Inferior parietal cortex (tissue), 1 donor: Measurements from ENCODE around the gene MIX23.
"Not testable (repeated sequence)": the region's sequence is repeated elsewhere in the genome, so short reads cannot be mapped to it uniquely, and the experiment has no call there.

ENCODE experiments used
- DNase-seq: peaks from one replicate; pipeline ENCODE4 v3.0.0-alpha.2; 2016; ENCODE audit errors: extremely low spot score

Gene MIX23

DNA sequence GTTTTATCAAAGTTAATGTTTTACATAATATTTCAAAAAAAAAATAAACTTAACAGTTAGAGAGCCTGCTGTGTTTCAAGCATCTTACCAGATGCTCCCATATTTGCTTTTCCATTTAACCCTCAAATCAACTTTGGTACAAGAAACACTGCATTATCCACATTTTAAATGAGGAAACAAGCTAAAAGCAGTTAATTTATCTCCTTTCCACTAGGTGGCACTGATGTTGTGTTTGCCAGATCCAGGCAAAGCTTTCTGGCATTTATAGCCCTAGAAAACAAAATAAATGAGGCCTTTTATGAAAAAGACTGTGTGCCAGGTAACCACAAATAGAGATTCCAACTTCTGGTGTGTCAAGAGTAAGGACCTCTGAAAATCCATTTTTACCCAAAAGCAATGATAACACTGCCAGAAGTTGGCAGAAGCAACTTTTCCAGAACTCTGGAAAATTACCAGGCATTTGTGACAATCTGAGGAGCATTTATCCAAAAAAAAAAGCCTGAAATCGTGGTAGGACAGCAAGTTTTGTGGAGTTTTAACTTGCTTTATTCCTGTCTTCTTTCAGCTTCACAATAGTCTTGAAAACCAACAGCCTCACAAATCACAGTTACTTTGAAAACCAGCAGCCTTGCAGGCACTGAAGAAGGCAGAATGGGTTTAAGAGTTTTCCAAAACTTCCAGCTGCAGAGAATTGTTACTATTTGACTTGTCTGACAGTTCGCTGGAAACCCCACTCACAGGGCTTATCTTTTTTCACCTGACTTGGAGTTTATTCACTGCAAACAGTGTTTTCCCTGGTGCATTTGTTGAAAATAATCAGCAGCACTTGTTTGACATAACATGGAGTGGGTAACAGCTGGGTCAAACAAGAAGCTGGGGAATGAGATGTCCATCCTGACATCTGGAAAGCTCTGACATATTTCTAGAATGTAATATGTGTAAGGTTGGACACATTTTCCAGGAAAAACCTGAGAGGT is 10.1 kb upstream of the MIX23 start:
- peak; percentile 72 for DNase-seq

DNA sequence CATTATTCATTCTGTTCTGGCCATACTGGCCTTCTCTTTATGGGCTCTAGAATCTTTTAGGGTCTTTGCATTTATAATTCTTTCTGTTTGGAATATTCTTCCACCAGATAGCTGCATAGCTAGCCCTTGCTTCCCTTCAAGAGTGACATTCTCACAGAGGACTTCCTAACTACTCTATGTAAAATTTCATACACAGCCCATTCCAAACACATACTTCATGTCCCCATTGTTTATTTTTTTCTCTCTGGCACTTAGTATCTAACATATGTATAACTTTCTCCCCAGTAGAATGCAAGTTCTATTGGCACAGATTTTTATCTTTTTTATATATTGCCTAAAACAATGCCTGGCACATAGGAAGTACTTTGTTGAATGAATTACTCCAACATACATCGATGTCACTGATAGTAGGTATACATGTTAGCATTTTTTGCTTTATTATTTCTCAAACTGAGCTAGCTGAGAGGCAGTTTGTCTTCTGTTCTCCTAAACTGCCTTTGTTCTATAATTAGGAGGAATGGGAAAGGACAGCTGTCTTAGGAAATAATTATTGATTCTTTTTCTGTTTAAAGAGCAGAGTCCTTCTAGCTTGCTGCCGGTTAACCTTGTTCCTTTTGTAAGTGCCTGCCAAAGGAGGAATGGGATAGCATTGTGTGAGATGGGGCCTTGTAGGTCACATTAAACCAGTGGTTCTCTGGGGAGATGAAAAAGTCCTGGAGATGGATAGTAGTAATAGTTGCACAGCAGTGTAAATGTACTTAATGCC is 8.8 kb upstream of the MIX23 start:
- DNase-seq: no peak

GRCh38 chr3:122390665-122391064 is 7.6 kb upstream of the MIX23 start:
- DNase-seq: no peak

DNA sequence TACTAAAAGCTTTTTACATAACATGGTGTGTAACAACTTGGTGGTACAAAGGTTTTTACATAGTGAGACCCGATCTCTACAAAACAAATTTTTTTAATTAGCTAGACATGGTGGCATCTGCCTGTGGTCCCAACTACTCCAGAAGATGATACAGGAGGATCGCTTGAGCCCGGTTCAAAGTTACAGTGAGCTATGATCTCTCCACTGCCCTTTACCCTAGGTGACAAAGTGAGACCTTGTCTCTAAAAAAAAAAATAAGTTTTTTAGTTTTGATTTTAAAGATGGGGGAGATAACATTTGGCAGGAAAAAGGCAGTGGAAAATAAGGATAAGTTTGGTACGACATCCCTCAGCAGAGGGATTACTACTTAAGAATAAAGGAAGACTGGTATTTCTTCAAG is 6.9 kb upstream of the MIX23 start:
- no peak for DNase-seq

GRCh38 chr3:122389197-122389596 is 6.2 kb upstream of the MIX23 start:
- DNase-seq: no peak

DNA sequence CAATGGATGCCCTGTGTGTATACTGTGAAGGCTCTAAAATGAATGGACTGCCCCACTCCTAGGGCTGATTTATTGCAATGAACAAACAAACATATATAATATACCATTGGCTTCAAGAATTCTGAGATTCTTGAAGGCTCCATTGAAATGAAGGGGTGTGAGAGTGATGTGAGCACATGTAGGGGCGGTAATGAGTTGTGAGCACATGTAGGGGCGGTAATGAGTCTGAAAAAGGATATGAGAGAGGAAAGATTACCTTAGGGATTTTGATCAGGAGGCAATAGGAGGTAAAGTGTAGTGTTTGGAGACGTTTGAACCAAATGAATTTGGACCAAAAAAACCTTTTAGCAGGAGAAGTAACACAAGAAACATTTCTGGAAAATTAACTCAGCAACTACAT is 4.7 kb upstream of the MIX23 start:
- no peak for DNase-seq

DNA sequence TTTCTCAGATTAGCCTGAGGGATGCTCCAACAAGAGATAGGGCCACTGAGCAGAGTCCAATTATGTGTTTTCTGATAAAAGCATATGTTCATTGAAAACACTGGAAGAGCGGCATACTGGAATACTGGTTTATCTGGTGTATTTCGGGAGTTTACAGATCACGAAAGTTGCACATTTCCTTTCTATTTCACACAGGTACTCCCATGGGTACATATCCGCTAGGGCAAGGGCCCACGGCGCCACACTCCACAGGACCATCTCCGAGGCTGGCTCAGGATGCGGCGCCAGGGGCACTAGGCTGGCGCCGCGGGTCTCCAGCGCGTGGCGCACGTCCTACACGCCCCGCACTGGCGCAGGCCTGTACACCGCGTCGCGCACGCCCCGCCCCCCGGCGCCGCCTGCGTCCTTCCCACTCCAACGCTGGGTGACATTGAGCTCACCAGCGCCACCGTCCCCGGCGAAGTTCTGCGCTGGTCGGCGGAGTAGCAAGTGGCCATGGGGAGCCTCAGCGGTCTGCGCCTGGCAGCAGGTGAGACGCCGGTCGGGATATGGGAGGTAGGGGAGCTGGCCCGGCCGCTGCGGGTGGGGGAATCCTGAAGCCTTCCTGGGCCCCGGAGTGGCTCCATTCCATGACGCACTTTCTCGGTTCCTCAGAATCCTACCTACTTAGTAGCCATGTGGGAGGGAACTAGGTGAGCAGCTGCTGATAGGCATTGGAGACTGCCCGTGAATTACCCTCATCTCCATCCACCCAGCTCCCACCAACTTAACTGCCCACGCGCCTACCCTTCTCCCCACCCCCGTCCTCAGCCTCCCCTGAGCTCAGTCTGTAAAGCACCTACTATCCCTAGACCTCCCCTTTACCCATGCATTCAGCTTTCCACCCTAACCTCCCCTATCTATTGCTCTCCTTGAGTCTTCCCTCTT is 1.0 kb upstream of the MIX23 start, which contains the start of gene FAM162A:
FAM162A (plus strand) TSS at position 412 of the 927 bp plus-strand sequence; CDS start at position 496, 84 bp downstream.
- DNase-seq: peak; percentile 94

GRCh38 chr3:122377975-122378374 is 5.1 kb downstream of the MIX23 start:
- DNase-seq: no peak

DNA sequence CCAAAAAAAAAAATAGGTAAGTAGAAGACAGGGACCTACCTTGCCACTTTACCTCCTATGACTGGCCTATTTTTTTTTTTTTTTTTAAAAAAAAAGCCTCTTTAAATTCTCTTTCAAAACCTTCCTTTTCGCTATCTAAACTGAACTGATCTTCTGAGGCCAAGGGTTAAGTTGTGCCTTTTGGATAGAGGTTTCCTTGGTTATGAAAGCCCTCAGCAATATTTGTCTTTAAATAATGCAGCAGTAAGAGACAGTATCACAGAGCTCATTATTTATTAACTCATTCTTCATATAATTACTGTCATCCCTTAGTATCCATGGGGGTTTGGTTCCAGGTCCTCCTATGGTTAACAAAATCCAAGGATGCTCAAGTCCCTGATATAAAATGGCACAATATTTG is 9.0 kb downstream of the MIX23 start:
- DNase-seq: no peak

- DNase-seq: no peak
Measured at GRCh38 chr3:122366379-122366749, 16.7 kb downstream of the MIX23 start.

- DNase-seq: not testable (repeated sequence)
Measured at GRCh38 chr3:122365582-122366378, 17.3 kb downstream of the MIX23 start.

- DNase-seq: no peak
Measured at GRCh38 chr3:122365073-122365472, 18.0 kb downstream of the MIX23 start.

DNA sequence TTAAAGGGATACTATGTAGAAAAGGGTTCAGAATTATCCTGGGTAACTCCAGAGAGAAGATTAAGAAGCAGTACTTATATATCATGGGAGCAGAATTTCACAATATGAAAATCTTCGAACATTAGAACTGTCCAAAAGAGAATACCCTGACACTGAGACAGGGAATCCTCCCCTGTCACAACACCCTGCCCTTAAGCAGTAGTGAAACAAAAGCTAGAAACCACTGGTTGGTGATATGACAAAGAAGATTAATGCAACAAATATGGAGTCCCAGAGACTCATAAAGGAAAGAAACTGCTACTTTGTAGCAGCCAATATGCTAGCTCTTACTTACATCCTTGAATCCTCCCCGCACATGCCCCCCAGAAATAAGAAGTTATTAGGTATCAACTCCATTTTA is 18.5 kb downstream of the MIX23 start:
- DNase-seq: no peak

- no peak for DNase-seq
Measured at GRCh38 chr3:122362026-122362425, 21.0 kb downstream of the MIX23 start.

DNA sequence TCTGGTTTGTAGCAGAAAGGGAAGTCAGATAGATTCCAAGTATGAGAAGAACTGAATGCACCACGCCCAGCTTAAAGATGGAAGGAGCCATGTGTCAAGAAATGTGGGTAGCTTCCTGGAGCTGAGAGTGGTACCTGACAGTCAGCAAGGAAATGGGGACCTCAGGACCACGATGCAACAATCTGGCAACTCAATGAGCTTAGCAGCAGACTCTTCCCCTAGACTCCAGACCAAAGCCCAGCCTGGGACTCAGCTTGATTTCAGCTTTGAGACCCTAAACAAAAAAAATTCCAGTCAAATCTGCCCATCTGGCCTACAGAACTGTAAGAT is 24.4 kb downstream of the MIX23 start:
- DNase-seq: no peak

- DNase-seq: no peak
Measured at GRCh38 chr3:122357828-122358702, 25.0 kb downstream of the MIX23 start.

- DNase-seq: peak; percentile 18
Measured at GRCh38 chr3:122356402-122356801, 26.6 kb downstream of the MIX23 start.

DNA sequence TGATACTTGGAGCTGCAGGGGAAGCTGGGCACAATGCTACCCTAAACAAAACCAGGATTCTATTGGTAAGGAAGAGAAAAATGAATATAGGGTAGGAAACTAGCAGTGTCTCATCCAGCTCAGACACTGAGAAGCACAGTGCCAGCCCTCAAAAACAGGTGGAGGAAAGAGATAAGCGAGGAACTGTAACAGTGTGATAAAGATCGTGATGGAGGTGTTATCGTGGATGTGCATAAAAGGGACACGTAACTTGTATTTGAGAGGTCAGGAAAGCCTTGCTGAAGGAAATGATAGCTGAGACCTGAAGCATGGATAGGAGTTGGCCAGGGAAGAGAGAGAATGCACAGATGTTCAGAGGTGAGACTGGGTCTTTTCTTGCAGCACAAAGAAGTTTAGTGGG is 27.4 kb downstream of the MIX23 start:
- DNase-seq: no peak

- DNase-seq: no peak
Measured at GRCh38 chr3:122353893-122354401, 29.1 kb downstream of the MIX23 start.

DNA sequence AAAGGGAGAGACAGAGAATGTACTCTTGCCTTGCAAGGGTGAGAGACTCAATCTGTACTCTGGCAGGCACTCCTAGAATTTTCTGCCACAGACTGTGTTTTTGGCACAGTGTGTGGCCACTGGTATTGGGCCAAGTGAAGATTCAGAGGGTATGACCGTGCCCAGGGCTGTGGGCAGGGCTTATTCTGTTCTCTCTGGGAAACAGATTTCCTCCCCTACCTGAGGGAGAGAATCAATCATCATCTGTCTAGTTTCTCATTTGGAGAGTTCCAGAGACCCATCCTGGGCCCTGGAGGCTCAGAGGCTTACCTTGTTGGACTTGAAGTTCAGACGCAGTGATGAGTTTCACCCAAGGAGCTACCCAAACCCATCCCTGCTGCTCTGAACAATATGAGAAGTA is 29.8 kb downstream of the MIX23 start:
- no peak for DNase-seq
